H7 (cell line): Measurements from ENCODE around the gene SPTLC1. TPM values are rescaled to one million over a fixed set of nuclear protein-coding genes. Genes with fewer than 3 reads are reported as not detected.
"Not testable (repeated sequence)": the region's sequence is repeated elsewhere in the genome, so short reads cannot be mapped to it uniquely, and the experiment has no call there.

ENCODE experiments used
- DNase-seq: peaks from one replicate; pipeline ENCODE4 v3.0.0; 2012
- H3K27me3 ChIP-seq: 2 replicates; pipeline ENCODE4 v1.6.0; 2011; ENCODE audit warnings: mild to moderate bottlenecking, low read length; ENCODE audit not compliant: control insufficient read depth, insufficient read depth
- H3K36me3 ChIP-seq: replicated peaks from 2 replicates; pipeline ENCODE4 v1.5.1; 2011; ENCODE audit warnings: low read length; ENCODE audit not compliant: control insufficient read depth, insufficient read depth
- H3K4me3 ChIP-seq: 2 replicates; pipeline ENCODE4 v1.5.1; 2011; ENCODE audit warnings: low read depth, mild to moderate bottlenecking, control low read depth, low read length, moderate library complexity; ENCODE audit not compliant: insufficient read depth
- total RNA-seq: library from RNA; depleted of rRNA; stranded (reverse); fragments of >200 nt; shearing (Covaris generic); gene quantifications from 2 replicates; pipeline ENCODE4 v1.2.3, GENCODE V29; 2014

Gene SPTLC1
- total RNA-seq, 1 experiment from 2014 or later, result 63.6 TPM

DNA sequence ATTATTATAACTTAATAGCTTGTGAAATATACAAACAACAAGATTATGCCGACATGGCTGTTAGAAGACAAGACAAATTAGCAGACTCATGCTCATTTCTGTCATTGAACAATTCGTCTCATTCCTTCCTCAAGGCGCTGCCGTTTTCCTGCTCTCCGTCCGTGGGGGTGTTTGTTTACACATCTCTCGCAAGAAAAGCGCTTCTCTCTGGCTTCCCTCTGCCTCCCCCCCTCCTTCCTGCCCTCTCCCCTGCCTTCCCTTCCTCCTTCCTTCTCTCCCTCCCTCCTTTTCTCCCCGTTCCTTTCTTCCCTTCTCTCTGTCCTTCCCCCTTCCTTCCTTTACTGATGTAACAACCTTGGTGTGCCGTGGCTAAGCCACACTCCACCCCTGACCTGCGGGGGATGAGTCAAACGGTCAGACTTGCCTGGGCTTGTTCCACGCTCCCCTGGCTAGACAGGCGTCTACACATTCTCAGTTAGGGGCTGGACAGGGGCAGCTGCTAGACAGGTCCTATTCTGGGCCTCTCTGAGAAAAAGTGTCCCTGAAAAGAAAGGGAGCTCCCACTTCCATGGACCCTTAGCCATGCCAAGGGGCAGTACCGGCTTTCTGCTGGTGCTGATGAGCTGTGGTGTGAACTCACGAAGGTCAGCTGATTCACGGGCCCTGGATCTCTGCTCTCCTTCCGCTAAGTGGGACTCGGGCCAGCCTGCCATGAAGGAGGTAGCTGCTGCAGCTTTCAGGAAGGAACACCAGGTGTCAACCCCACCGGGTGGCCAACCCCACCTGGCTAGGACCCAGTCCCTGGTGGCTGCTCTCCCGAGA, 32.0 kb upstream of the SPTLC1 start:
- DNase-seq, result peak; percentile 56
- no peak overlapping the region for H3K4me3 ChIP-seq

DNA sequence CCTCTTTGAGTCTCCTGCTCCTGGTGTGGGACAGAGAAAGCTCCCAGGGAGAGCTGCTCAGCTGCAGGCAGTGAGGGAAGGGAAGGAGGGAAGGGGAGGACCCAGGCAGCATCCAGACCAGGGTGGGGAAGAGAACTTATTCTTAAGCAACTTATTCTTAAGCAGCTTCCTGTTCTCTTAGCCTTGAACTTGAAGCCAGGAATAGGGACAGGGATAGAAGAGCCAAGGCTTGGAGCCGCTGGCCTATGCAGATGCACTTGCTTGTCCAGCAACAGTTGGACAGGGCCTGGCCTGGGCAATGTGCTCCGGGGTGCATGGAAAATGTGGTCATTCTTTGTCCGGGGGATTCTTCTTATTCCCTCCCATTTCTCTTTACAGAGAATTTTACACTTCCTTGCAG, 31.4 kb upstream of the SPTLC1 start:
- peaks cover 9% of the 10 kb centered on the region for H3K27me3 ChIP-seq
- no peak for DNase-seq
- no peaks in the 10 kb centered on the region for H3K36me3 ChIP-seq
- no peak overlapping the region for H3K4me3 ChIP-seq

More for the DNA sequence above, 32.0 kb upstream of the SPTLC1 start:
- H3K36me3 ChIP-seq, result no peaks in the 10 kb centered on the region
- peaks cover 5% of the 10 kb centered on the region for H3K27me3 ChIP-seq

DNA sequence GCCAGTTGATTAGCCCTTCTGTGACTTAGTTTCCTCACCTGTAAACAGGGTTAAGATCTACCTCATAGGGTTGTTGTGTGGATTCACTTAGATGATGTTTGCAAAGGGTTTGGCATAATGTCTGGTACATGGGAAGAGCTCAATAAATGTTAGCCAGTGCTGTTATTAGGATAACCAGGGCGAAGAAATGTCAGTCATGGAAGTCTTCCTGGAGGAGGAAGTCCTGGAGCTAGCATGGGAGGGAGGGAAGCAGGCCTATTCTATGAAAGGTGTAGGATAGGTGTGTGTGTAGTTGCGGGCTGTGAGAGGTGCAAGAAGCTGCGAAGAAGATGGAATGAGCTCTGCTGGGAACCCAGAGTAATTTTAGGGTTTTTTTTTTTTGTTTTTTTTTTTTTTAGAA, 30.6 kb upstream of the SPTLC1 start:
- DNase-seq, H3K36me3 ChIP-seq, H3K4me3 ChIP-seq: not testable (repeated sequence)
- H3K27me3 ChIP-seq, result peaks cover 17% of the 10 kb centered on the region

DNA sequence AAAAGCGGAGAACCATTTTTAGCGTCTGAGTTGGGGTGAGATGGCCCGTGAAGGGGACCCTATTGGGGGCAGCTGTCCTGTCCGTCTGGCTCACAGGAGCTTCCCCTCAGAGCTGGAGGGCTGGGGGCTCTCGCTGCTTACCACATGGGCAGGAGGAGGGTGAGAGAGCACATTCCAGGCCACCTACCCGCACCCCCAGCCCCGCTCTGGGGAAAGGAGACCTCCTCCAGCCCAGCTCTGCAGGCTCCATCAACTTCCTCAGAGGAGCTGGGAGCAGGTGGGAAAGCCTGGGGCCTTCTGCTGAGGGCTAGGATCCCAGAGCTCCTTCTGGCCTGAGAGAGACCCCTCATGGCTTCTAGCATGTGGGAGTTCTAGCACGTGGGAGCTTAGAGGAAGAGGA, 27.1 kb upstream of the SPTLC1 start:
- Histone ChIP-seq H3K27me3 (peaks cover 21% of the 10 kb centered on the region), H3K36me3 (no peaks in the 10 kb centered on the region), H3K4me3 (no peak overlapping the region)
- DNase-seq, result no peak

DNA sequence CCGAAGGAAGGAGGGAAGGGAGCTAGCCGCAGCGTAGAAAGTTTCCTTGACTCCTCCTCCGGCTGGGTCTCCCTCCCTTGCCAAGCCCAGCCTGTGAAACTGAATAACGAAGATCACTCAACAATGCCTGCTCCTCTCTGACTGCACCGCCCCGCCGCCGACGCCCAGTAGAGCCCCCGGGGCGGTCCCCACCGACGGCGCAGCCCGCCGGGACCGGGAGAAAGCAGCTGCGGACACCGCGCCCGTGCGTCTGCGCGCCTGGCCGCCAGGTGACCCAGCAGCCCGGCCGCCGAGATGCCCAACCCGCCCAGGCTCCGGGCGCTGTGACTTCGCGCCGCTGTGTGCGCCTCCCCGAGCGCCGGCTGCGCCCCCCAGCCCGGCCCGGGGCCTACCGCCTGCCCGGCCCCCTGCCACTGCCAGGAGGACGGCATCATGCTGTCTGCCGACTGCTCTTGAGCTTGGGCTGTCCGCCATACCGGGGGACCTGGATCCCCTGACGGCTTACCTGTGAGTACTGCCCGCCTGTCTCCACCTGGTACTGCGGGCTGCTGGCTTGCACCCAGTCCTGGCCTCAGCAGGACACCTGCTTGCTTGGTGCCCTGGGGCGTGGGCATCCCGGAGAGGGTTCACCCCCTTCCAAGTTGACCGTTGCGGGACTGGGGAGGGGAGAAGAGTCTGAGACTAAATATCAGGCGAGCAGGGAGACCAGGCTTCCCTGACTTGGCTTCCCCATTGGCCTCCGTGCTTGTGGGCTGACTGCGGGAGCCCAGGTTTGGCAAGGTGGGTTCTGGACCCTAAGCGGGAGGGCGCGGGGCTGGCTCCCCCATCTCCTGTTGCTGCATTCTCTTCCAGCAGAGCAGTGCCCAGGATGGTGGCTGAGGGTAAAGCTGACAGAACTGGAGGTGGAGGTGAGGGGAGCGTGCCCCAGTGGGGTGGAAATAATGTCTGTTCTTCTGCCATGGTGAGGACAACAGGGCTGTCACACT, 26.2 kb upstream of the SPTLC1 start:
- peak; percentile 89 for DNase-seq
- Histone ChIP-seq H3K36me3 (no peaks in the 10 kb centered on the region), H3K4me3 (peak overlapping the region; percentile 38), H3K27me3 (peaks cover 21% of the 10 kb centered on the region)

DNA sequence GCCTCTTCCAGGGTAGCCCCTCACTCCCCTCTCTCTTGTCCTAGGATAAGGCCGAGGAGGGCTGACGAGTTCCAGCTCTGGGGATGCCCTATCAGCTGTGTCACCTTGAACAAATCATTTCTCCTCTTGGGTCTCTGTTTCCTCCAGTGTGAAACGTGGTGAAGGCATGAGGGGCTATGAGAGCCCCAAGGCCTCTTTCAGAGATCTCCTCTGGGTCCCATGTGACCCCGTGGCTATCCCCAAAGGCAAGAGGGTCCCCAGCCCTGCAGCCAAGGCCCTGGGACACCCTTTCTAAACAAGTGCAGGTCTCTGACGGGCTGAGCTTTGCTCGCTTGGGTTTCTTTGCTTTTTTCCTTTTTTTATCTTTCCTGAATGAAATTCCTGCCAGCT, 25.5 kb upstream of the SPTLC1 start:
- H3K36me3 ChIP-seq, result no peaks in the 10 kb centered on the region
- DNase-seq, result peak; percentile 44
- H3K4me3 ChIP-seq, result peak overlapping the region; percentile 38; the same call in 1 of the 2 replicates
- H3K27me3 ChIP-seq, result peaks cover 21% of the 10 kb centered on the region

DNA sequence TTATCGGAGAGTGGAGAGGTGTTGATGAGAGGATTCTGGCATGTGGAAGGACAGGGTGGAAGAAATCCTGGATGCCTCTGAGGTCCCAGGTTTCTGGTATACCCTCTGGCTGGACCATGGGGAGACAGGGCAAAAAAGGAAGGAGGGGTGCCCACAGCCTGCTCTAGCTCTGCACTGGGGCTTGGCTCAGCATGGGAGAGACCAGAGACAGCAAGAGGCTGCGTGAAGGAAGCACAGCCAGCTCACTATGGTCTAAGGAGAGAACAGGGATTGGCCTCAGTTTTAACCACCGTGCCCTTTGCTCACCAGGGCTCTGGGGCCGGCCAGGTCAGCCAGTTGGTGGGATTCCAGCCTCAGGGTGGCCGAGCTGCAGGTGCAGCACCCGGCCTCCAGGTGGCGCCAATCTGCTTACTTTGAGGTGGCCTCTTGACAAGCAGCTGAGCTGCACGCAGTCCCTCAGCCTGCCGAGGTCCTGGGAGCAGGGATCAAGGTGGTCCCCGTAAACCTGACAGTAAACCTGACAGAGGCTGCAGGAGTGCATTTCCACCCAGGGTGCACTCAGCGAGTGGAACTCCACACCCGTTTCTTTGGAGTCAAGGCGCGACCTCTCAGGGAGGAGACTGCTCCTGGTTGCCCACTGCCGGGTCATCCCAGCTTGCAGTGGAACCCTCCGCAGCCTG, 25.0 kb upstream of the SPTLC1 start:
- Histone ChIP-seq H3K27me3 (peaks cover 21% of the 10 kb centered on the region), H3K4me3 (no peak overlapping the region; the same call in 1 of the 2 replicates), H3K36me3 (no peaks in the 10 kb centered on the region)
- DNase-seq, result peak; percentile 90

DNA sequence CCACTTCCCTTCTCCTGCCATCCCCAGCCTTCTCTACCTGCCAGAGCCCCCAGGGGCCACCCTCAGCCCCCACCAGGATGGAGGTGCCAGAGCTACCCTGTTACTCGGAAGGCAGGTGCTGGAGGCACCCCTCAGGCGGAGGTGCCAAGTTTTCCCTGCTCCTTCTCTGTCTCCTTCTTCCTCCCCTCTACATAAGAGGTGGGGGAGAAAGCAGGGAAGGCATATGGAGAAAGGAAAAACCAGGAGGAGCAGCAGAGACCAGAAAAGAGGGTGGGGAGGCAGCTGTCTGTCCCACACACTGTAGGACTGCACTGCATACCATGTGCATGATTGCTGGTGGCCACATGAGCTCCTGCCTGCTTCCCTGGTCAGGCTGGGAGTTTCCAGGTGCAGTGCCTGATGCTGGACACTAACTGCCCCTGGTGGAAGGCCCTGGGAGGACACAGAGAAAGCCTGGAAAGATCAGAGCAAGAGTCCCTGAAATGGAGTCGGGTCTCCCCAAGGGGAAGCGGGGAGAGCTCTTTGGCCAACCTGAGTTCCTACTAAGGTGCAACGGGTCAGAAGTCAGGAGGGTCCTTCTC, 23.8 kb upstream of the SPTLC1 start:
- H3K4me3 ChIP-seq, H3K36me3 ChIP-seq: not testable (repeated sequence)
- peak; percentile 45 for DNase-seq
- peaks cover 21% of the 10 kb centered on the region for H3K27me3 ChIP-seq

DNA sequence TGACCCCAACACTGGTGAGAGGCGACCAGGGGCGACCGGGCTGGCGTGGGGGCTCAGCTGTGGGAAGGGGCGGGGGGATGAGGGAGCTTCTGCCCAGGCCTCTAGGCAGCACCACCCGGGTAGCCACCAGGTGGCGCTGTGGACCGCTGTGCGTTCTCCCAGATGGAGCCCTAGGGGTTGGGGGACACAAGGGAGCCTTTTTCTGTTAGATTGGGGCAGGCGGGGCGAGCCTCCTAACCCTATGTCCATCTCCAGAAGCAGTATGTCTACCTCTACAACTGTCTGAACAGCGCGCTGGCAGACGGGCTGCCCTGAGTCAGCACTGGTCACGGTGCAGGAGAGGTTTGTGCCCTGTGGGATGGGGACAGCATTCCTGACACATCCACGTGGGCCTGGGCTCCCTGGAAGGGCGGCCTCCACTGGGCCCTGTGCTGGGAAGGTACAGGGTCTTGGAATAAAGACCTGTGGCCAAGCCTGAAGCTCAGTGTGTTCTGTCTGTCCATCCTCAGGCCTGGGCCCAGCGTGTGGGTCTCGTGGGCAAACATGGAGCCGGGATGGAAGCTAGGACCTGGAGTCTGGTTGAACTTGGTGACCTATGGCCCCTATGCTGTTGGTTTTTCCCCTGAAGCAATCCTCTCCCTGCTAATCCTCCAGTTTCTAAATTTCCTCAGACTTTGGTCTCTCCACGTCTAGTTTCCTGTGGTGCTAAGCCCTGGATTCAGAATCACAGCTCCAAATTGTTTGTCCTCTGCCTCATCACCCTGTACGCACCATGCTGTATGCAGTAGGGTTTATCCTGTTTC, 23.1 kb upstream of the SPTLC1 start:
- H3K36me3 ChIP-seq, result no peaks in the 10 kb centered on the region
- peaks cover 21% of the 10 kb centered on the region for H3K27me3 ChIP-seq
- no peak overlapping the region for H3K4me3 ChIP-seq
- peak; percentile 93 for DNase-seq

DNA sequence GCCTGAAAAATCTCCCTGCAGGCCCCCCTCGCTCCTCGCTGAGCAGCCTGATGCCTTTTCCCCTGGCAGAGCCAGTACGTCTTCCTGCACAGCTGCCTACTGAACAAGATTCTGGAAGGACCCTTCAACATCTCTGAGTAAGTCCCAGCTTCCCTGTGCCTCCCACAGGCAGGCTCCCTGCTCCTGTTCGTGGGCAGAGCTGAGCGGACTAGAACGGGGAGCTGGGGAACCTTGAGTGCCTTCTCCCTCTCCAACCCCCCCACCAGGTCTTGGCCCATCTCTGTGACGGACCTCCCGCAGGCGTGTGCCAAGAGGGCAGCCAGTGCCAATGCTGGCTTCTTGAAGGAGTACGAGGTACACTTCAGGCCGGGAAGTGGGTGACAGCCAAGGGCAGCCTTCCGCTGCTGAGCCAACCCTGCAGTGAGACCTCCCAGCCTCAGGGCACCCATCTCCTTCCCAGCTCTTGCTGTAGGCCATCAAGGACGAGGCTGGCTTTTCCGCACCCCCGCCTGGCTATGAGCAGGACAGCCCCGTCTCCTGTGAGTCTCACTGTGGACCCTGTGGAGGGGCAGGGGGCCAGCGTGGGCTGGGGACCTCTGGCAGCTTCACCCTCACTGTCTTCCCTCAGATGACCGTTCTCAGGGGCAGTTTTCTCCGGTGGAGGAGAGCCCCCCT, 21.1 kb upstream of the SPTLC1 start:
- DNase-seq, result no peak
- H3K27me3 ChIP-seq, result peaks cover 9% of the 10 kb centered on the region
- no peaks in the 10 kb centered on the region for H3K36me3 ChIP-seq
- no peak overlapping the region for H3K4me3 ChIP-seq

DNA sequence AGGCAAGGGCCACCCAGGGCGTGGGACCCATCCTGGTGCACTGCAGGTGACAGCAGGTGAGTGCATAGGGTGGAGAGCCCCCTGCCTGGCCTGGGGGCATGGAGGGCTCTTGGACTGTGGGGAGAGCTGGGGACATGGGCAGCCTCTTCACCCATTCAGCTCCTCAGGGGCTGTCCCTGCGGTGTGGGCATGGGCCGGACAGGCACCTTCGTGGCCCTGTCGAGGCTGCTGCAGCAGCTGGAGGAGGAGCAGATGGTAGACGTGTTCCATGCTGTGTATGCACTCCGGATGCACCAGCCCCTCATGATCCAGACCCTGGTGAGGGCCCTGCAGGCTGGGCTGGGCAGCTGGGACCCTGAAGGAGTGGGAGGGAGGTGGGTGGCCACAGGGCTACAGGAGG, 20.4 kb upstream of the SPTLC1 start:
- no peak for DNase-seq
- Histone ChIP-seq H3K27me3 (peaks cover 3% of the 10 kb centered on the region), H3K36me3 (no peaks in the 10 kb centered on the region), H3K4me3 (no peak overlapping the region)

DNA sequence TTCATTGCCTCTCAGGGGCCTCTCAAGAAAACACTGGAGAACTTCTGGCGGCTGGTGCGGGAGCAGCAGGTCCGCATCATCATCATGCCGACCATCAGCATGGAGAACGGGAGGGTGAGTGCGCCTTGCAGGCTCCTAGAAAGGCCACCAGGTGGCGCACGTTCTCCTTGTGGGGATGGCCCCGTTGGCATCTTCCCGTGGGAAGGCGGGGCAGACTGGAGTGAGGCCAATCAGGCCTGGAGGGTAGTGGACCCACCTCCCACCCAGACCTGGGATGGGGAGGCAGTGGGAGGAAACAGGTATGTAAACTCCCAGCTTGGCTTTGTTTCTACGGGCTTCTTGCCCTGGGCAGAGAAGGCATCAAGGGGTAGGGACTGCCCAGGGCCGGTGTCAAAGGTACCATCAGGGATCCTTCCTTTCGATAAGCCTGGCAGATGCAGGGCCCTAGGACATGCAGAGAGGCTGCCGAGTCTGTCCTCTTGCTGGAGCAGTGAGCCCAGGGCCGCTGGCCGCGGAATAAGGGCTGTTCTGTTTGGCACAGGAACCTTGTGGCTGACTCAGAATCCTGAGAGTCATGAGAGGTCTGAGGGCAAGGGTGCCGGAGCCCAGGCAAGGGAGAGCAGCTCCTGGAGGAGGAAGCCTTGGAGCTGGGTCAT, 18.9 kb upstream of the SPTLC1 start:
- DNase-seq, result peak; percentile 96
- no peaks in the 10 kb centered on the region for H3K36me3 ChIP-seq
- H3K27me3 ChIP-seq, result no peaks in the 10 kb centered on the region; the same call in 1 of the 2 replicates
- H3K4me3 ChIP-seq, result no peak overlapping the region

DNA sequence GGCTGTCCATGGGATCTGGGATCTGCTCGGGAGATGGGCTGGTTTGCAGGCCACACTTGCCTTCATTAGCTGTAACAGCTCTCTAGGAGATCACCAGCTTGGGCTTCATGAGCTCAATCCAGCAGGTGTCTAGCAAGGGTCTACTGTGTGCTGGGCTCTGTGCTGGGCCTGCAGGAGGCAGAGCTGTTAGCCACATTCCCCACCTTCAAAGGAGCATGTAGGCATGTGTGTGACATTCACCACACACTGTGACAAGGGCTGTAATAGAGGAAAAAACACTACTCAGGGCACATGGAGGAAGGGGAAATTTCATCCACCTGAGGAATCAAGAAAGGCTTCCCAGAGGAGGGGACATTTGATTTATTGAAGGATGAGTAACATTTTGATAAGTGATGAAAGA, 17.7 kb upstream of the SPTLC1 start:
- not testable (repeated sequence) for H3K36me3 ChIP-seq, H3K4me3 ChIP-seq, H3K27me3 ChIP-seq, DNase-seq
